Stomach (tissue), 9 donors: ENCODE data around the gene CD300C. TPM values are rescaled to one million over a fixed set of nuclear protein-coding genes. Genes with fewer than 3 reads are reported as not detected.
"Not testable (repeated sequence)": the region's sequence is repeated elsewhere in the genome, so short reads cannot be mapped to it uniquely, and the experiment has no call there.

Experiments used
- DNase-seq, 2 donors: peaks; one replicate each; pipeline versions ENCODE4 v3.0.0 to v3.0.0-alpha.2; 2013 to 2019
- H3K27ac ChIP-seq, 5 donors: fragments of 200-600 bp in 4 of 5; sonication (generic) in 4 of 5; one replicate each; pipeline ENCODE4 v1.5.1; 2013 to 2019; ENCODE audit warnings: mild to moderate bottlenecking in 1 of 5, moderate library complexity in 1 of 5
- H3K27me3 ChIP-seq, 3 donors: fragments of 200-600 bp; sonication (generic); one replicate each; pipeline ENCODE4 v1.5.1; 2017 to 2019; ENCODE audit warnings: mixed run types in 1 of 3
- H3K36me3 ChIP-seq, 4 donors: fragments of 200-600 bp; sonication (generic); 1 replicate in 3 of 4; 2 replicates in 1 of 4; pipeline ENCODE4 v1.5.1; 2016 to 2019
- H3K4me1 ChIP-seq, 4 donors: fragments of 200-600 bp; sonication (generic); one replicate each; pipeline ENCODE4 v1.5.1; 2016 to 2019
- H3K4me3 ChIP-seq, 4 donors: fragments of 200-600 bp; sonication (generic) in 3 of 4; one replicate each; pipeline ENCODE4 v1.5.1; 2016 to 2019; ENCODE audit warnings: mild to moderate bottlenecking in 1 of 4
- H3K9me3 ChIP-seq, 4 donors: fragments of 200-600 bp; sonication (generic); one replicate each; pipeline ENCODE4 v1.5.1; 2016 to 2019
- CTCF ChIP-seq, 7 experiments: fragments of 450-650 bp in 4 of 7; fragments of 200-600 bp in 3 of 7; sonication (generic) in 3 of 7; IDR thresholded peaks; one replicate each; pipeline ENCODE4 v1.5.1; 2016 to 2019; ENCODE audit warnings: antibody characterized with exemption in 7 of 7, control low read depth in 2 of 7, mild to moderate bottlenecking in 1 of 7
- EP300 ChIP-seq: sonication (generic); formaldehyde crosslinking; IDR thresholded peaks from one replicate; pipeline ENCODE4 v1.6.1; 2017; ENCODE audit warnings: antibody characterized with exemption
- POLR2A ChIP-seq, 4 donors: fragments of 450-650 bp; IDR thresholded peaks; one replicate each; pipeline ENCODE4 v1.6.1; 2016; ENCODE audit warnings: antibody characterized with exemption in 4 of 4, control low read depth in 2 of 4, mild to moderate bottlenecking in 1 of 4, moderate library complexity in 1 of 4
- POLR2AphosphoS5 ChIP-seq, 3 donors: sonication (generic); formaldehyde crosslinking; IDR thresholded peaks; one replicate each; pipeline ENCODE4 v1.6.1; 2016; ENCODE audit warnings: antibody characterized with exemption in 3 of 3
- WGBS, 5 donors: extraction: QIAGEN DNeasy Blood & Tissue Kit in 3 of 5; methylation state at CpG; one replicate each; pipeline versions ENCODE4 v1.1.5 to v1.1.7; 2013 to 2018; 5-methylcytosine and 5-hydroxymethylcytosine counted together
- intact Hi-C: fragments of 100-400 bp; cut with DNase I; formaldehyde crosslinking; loops from one replicate; pipeline ENCODE4 v1.15.1; 2023; ENCODE audit warnings: low total_unique reads
- polyA plus RNA-seq, 3 donors: library from polyadenylated mRNA; stranded (reverse); fragments of 200-250 nt; gene quantifications; one replicate each; pipeline ENCODE4 v1.2.3, GENCODE V29; 2013
- total RNA-seq, 5 donors: library from RNA; depleted of rRNA; stranded (reverse); fragments of >200 nt; gene quantifications; one replicate each; pipeline versions ENCODE4 v1.1.0 to v1.2.3, GENCODE V29; 2014 to 2016
- donor health status: healthy with polysubstance abuse.
- donor health status: Bipolar disorder and iron deficiency.
- donor health status: healthy.

Gene CD300C
- total and polyA plus RNA-seq, 8 donors = 0.13 to 1.6 (median 0.75) TPM; not detected in 5

DNA sequence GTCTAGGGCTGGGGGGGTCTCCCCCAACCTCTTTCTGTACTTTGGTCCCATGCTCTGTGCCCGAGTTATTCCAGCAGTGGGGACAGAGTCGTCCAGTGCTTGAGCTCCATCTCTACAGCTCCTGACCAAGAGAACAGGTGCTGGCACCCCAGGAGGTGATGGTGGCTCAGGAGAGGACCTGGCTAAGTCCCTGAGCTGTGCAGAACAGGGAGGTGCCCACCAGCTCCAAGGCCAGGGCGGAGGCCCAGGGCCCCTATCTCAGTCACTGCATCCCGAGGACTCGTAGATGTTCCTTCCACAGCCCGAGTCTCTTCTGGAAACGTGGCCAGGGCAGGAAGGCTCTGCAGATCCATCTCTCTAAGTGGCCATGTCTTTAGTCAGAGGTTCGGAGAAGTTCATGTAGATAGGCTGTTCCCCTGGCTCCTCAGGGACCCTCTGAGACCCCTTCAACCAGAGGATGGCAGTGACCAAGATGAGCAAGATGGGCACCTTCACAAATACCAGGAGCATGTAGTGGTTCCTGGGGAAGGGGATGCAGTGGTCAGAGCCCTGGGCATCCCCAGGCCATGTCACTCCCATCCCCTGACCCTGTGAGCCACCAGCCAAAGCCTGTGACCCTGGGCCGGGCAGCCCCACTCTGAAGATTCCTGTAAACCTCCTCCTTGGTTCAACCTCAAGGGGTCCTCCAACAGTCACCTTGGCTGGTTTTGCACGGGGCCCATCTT lies 23.4 kb downstream of the CD300C start:
- peak; percentile 0 to 22 for DNase-seq

DNA sequence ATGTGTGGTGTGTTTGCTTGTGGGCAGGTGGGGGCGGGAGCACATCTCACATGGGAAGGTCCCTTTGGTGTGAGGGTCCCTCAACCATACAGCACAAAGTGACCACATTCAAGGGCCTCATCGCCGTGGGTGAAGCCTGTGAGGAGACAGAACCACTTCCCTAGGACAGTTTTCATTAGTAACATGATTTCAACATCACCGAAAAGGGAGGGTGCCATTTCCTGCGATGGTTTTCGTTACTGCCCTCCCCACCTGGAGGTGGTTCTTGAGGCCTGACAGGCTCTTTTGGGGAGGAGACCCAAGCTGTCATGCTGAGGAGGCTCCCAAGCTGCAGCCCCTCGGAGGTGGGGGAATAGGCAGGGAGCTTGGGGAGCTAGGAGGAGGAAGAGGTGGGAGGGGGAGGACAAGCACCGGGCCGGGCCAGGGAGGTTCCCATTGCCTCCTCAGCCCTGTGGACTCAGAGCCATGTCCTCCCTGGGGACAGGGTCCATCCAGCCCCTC lies 24.2 kb downstream of the CD300C start:
- H3K4me3 ChIP-seq = no peak overlapping the region
- WGBS, 5 donors = 69 to 85% (median 78%) methylated on average over 8 to 9 of the region's 9 CpGs
- no peaks in the 10 kb centered on the region for H3K36me3 ChIP-seq
- TF ChIP-seq CTCF (IDR thresholded peaks at IDR 0.05) = no peak
- no peak for TF ChIP-seq POLR2AphosphoS5 (IDR thresholded peaks at IDR 0.05)
- no peak for TF ChIP-seq EP300
- no peak for TF ChIP-seq POLR2A (IDR thresholded peaks at IDR 0.05)
- H3K4me1 ChIP-seq = no peaks in the 10 kb centered on the region
- peak overlapping the region in 4 of 5 donors; percentile 46 to 77 (median 58) for H3K27ac ChIP-seq
- H3K27me3 ChIP-seq = peaks cover 0 to 3% (median 0%) of the 10 kb centered on the region in 3 donors
- DNase-seq = peak in 1 of 2 donors; percentile 25
- H3K9me3 ChIP-seq = peaks cover 0 to 14% (median 9%) of the 10 kb centered on the region in 4 donors
- intact Hi-C loops = no loop called here

More for the DNA sequence above, 23.4 kb downstream of the CD300C start:
- intact Hi-C loops = no loop called here
- Histone ChIP-seq H3K36me3 (no peaks in the 10 kb centered on the region), H3K4me3 (no peak overlapping the region), H3K9me3 (peaks cover 0 to 14% (median 9%) of the 10 kb centered on the region in 4 donors), H3K27ac (peak overlapping the region in 2 of 5 donors; percentile 62 to 77), H3K4me1 (no peaks in the 10 kb centered on the region), H3K27me3 (peaks cover 0 to 3% (median 0%) of the 10 kb centered on the region in 3 donors)
- TF ChIP-seq POLR2A (IDR thresholded peaks at IDR 0.05) (no peak), CTCF (IDR thresholded peaks at IDR 0.05) (no peak), POLR2AphosphoS5 (IDR thresholded peaks at IDR 0.05) (no peak), EP300 (no peak)
- 72 to 80% (median 79%) methylated on average over 10 of the region's 10 CpGs for WGBS, 5 donors

DNA sequence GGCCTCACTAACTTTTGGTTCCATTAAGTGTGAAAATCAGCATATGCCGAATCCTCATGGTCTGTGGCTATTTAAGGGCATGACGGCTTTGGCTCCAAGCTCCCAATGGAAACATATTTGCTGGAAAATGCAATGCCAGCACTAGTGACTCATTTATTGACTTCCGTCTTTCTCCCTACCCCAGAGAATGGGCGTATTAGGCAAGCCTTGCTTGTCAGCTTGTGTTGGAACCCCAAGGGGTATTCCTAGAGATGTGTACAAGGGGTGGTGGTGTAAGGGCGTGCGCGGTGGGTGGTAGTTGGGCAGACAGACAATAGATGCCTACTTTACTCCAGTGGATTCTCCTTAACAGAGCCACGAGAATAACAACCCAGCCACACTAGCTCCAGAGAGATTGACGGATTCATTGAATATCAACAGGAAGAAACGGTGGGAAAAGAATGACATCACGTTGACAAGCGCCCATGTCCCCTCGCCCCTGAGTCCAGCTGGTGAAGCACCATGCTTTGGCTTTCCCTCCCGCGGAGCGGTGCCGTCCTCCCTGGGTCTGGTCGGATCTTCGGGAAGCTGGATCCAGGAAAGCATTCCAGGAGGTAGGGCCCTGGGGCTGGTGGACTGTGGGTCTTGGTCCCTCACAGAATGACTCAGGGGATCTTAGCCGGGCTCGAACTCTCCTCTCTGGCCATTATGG lies 25.0 kb downstream of the CD300C start:
- H3K27ac ChIP-seq = peak overlapping the region in 4 of 5 donors; percentile 46 to 77 (median 58)
- peaks cover 0 to 14% (median 9%) of the 10 kb centered on the region in 4 donors for H3K9me3 ChIP-seq
- no peak overlapping the region for H3K4me3 ChIP-seq
- WGBS, 5 donors = 81 to 88% (median 86%) methylated on average over 21 of the region's 21 CpGs
- peaks cover 0 to 8% (median 3%) of the 10 kb centered on the region in 3 donors for H3K27me3 ChIP-seq
- H3K36me3 ChIP-seq = no peaks in the 10 kb centered on the region
- DNase-seq = peak; percentile 14 to 22
- H3K4me1 ChIP-seq = no peaks in the 10 kb centered on the region
- no peak for TF ChIP-seq POLR2A (IDR thresholded peaks at IDR 0.05)
- TF ChIP-seq POLR2AphosphoS5 (IDR thresholded peaks at IDR 0.05) = no peak
- TF ChIP-seq EP300 = no peak
- no peak for TF ChIP-seq CTCF (IDR thresholded peaks at IDR 0.05)
- intact Hi-C loops = no loop called here

- Histone ChIP-seq H3K27me3 (peaks cover 0 to 8% (median 3%) of the 10 kb centered on the region in 3 donors), H3K4me3 (no peak overlapping the region), H3K36me3 (no peaks in the 10 kb centered on the region), H3K4me1 (no peaks in the 10 kb centered on the region), H3K27ac (peak overlapping the region in 3 of 5 donors; percentile 55 to 77 (median 62)), H3K9me3 (peaks cover 0 to 14% (median 9%) of the 10 kb centered on the region in 4 donors)
- TF ChIP-seq CTCF (IDR thresholded peaks at IDR 0.05) = no peak
- no peak for TF ChIP-seq POLR2A (IDR thresholded peaks at IDR 0.05)
- TF ChIP-seq EP300 = no peak
- no peak for TF ChIP-seq POLR2AphosphoS5 (IDR thresholded peaks at IDR 0.05)
- 53 to 67% (median 65%) methylated on average over 3 of the region's 3 CpGs for WGBS, 5 donors
- DNase-seq = peak; percentile 16 to 25
- intact Hi-C loops = no loop called here
Measured at GRCh38 chr17:74520016-74520434, 25.9 kb downstream of the CD300C start.

DNA sequence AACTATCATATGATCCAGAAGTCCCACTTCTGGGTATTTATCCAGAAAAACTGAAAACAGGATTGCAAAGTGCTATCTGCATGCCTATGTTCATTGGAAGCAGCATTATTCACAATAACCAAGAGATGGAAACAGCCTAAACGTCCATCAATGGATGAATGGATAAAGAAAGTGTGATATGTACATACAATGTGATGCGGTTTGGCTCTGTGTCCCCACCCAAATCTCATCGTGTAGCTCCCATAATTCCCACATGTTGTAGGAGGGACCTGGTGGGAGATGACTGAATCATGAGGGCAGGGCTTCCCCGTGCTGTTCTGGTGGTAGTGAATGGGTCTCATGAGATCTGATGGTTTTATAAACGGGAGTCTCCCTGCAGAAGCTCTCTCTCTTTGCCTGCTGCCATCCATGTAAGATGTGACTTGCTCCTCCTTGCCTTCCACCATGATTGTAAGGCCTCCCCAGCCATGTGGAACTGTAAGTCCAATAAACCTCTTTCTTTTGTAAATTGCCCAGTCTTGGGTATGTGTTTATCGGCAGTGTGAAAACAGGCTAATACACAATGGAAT lies 27.4 kb downstream of the CD300C start:
- H3K9me3 ChIP-seq, H3K36me3 ChIP-seq, H3K27me3 ChIP-seq, H3K4me3 ChIP-seq, H3K4me1 ChIP-seq, H3K27ac ChIP-seq, intact Hi-C loops: not testable (repeated sequence)
- WGBS, 5 donors = 75 to 82% (median 81%) methylated on average over 6 of the region's 6 CpGs
- peak in 1 of 2 donors; percentile 10 for DNase-seq
